Coronary artery (tissue), 2 donors: ENCODE results near the gene EGLN2.
"Not testable (repeated sequence)": the region's sequence is repeated elsewhere in the genome, so short reads cannot be mapped to it uniquely, and the experiment has no call there.

ENCODE experiments used
- DNase-seq: peaks from one replicate; pipeline ENCODE4 v3.0.0-alpha.2; 2017; ENCODE audit warnings: low spot score
- H3K27ac ChIP-seq, 2 donors: fragments of 200-600 bp; sonication (generic); one replicate each; pipeline ENCODE4 v1.5.1; 2016 to 2019
- H3K4me3 ChIP-seq: fragments of 200-600 bp; sonication (generic); 2 replicates; pipeline ENCODE4 v1.5.1; 2016; ENCODE audit warnings: mild to moderate bottlenecking, moderate library complexity

Gene EGLN2

DNA sequence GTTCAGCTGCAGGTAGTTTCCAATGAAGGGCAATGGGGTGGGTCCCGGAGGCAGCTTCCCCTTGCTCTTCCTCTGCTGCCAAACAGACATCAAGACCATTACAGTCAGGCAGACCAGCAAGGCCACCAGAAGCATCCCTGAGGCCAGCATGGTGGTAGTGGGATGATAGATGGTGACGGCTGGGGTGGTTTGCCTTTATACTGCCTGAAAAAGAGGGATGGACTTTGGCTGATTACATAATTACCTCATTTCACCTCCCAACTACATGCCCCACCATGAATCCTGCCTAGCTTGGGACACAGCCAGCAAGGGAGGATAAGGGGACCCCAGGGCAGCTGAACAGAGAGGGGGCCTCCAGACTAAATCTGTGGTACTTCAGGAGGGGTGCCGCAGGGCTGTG is 51.3 kb downstream of the EGLN2 start, which contains the start of gene CYP2A6:
Gene CYP2A6 (minus strand): TSS at position 171 of the 400 bp plus-strand sequence. CDS start 21 bp downstream, at position 150.
- not testable (repeated sequence) for DNase-seq, H3K27ac ChIP-seq, H3K4me3 ChIP-seq

- H3K4me3 ChIP-seq, DNase-seq, H3K27ac ChIP-seq: not testable (repeated sequence)
Observed at GRCh38 chr19:40852467-40853152, 53.6 kb downstream of the EGLN2 start.
